HS-27A (cell line): Measurements from ENCODE around the gene TPM1.
"Not testable (repeated sequence)": the region's sequence is repeated elsewhere in the genome, so short reads cannot be mapped to it uniquely, and the experiment has no call there.

Experiments
- DNase-seq: peaks from one replicate; pipeline ENCODE4 v3.0.0-alpha.2; 2012; ENCODE audit warnings: low read depth, missing footprints

Gene TPM1

DNA sequence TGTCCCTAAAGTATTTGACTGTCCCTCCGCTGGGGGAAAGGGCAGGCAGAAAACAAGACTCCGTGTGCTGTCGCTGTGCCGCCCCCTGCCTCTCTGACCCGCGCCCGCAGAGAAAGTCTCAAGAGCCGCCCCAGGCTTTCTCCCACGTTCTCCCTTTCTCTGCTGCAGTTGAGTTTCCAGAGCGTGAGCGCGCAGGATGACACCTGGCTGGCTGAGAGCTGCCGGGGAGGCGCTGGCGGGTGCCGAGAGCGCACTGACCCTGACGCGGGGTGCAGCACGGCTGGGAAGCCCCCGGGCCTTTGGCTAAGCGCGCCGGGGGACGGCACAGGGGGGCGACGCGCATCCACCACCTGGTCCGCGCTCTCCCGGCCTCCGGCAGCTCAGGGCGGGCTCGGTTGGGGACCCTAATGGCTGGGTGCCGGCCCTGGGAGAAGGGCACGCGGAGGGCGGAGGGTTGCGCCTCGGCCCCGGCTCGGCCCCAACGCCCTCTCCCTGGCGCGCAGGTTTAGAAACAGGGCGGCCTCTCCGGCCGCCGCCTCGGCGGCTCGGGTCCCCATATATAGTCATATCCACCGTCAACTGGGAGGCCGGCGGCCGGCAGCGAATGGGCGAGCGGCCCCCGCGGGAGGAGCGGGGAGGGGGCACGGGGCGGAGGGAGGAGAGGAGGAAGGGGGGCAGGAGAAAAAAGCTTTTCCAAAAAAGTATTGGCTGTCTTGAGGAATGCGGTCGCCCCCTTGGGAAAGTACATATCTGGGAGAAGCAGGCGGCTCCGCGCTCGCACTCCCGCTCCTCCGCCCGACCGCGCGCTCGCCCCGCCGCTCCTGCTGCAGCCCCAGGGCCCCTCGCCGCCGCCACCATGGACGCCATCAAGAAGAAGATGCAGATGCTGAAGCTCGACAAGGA, at the start of gene TPM1:
TPM1 (plus strand) TSS at position 774 of the 903 bp plus-strand sequence; CDS start at position 857, 83 bp downstream.
- DNase-seq: no peak

DNA sequence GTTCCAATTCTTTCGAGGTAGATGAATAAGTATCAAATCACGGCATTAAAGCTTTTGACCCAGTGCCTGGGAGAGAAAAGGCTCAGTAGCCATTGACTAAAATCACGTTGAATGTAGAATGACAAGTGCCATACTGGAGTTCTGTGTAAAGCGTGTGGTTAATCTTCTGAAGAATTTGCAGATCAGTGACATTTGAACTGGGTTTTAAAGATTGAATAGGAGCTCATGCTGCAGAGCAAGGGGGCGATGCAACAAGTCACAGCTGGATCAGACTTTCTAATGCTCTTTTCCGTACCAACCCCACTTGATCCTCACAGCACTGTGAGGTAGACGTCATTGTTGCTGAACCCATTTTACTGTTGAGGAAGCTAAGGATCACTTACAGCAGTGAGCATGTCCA, 49.5 kb upstream of the TPM1 start:
- no peak for DNase-seq

DNA sequence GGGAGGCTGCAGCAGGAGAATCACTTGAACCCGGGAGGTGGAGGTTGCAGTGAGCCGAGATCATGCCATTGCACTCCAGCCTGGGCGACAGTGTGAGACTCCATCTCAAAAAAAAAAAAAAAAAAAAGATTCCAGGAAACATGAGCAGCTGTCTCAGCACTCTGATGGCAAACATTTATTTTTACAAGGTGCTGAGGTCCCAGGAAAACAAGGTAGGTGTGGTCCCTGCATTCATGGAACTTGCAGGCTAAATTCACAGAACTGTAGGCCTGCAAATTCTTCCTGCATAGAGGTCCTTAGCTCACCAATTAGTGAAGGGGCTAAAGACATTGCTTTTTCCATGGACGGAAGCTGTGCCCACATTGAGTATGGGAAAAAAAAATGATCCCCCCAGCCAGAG, 48.9 kb upstream of the TPM1 start:
- not testable (repeated sequence) for DNase-seq

DNA sequence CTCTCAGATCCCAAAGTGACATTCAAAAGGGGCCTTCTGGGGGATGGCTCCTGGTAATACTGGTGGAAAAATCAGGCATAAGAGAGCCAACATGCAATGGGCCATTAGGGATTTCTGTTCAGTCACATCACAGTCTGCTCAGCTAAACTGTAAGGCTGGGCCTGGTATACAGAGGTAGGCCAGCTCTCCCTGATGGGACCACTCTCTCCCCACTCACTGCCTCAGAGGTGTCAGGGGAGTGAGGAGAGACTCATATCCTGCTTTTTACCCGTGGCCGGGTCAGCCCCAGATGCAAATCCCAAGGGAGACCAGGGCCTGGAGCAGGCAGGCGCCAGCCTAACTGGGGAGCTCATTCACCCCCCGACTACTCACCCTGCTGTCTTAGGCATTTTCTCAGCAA, 48.1 kb upstream of the TPM1 start:
- DNase-seq: no peak

DNA sequence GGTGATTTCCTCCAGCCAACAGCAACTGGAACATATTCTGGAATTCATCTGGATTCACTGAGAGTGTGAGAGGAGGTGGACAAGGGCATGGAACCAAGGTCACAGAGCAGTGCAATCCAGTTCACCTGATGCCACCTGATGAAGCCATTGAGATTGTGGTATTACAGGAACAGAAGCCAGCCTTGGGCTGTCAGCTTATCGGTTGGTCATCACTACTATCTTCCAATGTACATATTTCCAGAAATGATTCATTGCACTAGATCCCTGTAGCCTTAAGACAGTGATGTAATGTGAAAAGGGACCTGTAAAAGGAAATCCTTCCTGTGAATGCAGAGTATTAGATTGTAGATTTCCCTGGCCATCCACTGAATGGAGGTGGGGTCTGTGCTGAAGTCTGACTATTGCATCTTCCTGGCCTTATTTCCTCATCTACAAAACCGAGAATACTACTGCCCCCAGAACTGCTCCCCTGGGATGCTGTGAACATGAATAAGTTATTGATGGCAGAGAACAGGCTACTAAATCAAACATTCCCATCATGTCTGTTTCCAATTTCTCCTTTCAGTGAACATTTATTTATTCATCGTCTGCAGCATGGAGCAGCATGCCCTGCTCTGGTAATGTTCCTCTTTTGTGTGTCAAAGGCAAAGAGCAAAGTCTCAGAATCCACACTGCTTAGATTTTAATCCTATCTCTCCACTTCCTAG, 47.4 kb upstream of the TPM1 start:
- no peak for DNase-seq

DNA sequence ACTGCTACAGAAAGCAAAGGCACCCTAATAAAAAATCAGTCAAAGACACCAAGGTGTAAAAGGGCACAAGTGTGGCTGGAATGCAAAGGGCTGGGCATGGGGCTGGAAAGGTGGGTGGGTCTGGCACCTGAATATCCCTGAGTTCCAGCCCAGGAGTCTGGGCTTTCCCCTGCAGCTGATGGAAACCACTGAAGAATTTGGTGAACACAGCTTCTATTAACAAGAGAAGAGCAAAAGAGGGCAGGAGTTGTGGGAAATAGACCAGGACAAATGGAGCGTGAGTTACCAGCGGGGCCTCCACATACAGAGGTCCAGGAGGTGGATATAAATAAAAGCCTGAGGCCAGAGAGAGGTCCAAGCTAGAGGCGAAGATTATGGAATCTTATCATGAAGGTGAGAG, 45.1 kb upstream of the TPM1 start:
- no peak for DNase-seq

DNA sequence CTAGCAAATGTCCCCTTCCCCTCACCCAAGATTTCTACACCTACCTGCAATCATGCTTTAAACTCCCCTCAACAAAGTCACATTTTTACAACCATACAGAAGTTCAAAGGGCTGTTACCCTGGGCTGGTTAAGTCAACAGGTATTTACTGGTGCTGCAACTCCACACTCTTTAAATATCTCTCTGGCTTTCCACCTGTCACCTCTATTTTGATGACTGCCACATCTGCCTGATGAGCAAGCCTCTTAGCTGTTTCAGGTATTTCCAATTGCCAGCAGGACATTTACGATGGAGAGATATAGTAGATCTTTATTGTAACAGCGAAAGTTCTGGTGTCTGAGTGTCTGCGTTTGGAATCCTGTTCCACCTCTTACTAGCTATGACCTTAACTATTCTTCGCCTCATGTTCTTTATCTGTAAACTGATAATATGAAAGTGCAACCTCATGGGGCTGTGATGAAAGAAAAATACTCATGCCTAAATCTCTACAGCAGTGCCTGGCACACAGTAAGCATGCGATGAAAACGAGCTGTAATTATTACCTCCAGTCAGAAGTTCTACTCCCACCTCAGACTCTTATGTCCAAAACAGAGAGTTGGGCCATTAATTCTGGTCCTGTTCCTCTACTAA, 44.2 kb upstream of the TPM1 start:
- DNase-seq: no peak

DNA sequence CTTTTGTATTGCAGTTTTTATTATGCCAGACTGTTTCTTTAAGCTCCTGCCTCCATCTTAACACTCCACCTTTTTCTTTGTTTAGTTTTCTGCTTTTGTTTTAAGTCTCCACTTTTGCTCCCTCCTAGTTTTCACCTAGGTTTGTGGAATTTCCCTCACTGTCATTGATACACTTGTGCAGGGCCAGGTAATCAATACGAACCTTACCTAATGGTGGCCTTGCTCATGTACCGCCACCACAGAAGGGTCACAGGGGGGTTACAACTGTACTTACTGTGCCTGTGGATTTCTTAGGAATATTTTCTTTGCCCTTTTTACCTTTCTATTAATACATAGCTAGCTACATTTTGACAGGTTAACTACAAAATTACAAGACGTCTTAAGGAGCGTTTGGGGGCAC, 43.4 kb upstream of the TPM1 start:
- no peak for DNase-seq

DNA sequence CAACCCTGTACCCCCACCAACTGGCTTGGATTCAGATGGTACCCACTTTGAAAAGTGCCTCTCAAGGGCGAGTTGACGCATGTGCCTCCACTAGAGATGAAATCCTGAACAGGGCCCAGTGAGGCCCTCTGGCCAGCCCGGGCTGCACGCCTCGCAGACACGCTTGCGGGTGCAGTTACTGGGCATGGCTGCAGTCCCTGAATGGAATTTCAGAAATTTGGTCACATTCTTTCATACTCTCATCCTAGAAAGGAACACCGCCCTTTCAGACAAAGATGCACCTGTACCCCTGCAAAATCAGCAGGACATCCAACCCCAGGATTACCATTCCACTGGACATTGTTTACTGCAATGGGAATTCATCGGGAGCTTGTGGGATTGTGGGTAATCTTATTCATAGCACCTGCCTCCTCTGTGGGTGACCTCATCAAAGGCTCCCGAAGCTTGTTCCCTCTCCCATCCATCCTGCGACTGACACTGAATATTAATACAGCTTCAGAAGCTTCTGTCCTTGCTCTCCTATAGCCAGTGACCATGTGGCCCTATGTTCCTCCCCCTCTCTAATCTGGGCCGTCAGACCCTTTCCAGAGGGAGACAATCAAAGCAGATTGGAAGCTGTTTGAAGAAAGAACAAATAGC, 42.5 kb upstream of the TPM1 start:
- no peak for DNase-seq

DNA sequence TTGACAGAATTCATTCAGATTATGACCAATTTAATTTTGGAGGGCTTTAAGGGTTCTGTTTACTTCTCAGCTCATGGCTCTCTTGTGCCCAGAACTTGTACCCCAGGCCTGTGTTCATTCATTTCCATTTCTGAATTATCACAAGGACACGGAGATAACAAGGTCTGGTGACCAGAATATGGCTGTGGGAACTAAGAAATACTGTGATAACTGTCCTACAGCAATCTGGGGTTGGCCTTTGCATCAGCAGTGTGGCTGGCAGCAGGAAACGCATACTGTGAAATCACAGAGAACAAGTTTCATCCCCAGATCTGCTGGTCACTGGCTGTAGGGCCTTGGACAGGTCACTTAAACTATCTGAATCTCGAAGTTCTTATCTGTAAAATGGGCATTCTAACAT, 41.8 kb upstream of the TPM1 start:
- DNase-seq: no peak

DNA sequence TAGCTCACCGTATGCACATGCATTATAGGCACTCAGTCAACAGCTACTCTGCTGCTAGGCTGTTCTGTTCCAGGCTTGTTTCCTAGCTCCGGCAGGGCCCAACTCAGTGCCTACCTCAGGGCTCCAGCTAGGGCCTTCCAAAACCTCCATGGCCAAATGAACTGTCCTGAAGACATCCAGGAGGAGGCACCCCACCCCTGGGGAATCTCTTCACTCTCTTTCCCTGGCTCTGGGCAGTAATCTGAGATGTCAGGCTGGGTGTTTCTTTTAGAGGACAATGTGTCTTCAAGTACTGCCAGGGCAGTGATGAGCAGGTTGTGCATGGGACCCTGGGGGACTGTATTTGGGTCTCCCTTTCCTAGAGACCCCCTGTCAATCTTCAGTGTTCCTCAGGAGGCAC, 38.3 kb upstream of the TPM1 start:
- DNase-seq: no peak

DNA sequence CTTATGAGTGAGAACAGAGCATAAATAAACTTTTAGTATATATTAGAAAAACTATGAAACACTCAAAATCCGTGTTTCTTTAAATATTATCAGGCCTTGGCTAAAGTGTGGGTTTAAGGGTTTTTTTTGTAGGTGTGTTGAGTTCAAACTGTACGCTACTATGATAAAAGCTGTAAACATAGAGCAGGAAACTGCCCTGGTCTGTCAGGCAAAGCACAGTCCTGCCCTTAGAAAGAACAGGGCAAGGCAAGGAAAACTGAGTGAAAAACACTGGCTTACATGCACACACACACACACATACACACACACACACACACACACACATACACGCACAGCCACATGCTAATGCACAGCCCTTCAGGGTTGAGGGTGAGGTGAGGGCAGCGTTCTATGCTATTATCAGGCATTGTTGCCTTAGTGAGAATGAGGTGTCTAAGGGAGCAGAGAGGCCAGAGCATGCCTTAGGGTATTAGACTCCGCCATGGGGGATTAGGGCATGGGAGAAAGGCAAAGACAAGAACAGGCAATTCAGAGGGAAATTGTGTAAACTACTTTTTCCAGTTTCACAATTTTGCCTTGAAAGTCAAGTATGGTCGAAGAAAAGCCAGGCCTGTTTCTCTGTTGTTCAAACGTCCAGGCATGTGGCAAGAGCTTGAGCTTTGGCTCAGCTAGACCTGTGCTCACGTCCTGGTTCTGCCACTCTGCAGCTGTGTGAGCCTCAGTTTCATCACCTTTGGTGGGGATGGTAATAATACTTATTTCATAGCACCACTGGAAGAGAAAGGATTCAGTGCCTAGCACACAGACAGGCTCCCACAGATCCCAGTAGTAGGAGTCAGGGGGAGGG, 36.3 kb upstream of the TPM1 start:
- DNase-seq: no peak

DNA sequence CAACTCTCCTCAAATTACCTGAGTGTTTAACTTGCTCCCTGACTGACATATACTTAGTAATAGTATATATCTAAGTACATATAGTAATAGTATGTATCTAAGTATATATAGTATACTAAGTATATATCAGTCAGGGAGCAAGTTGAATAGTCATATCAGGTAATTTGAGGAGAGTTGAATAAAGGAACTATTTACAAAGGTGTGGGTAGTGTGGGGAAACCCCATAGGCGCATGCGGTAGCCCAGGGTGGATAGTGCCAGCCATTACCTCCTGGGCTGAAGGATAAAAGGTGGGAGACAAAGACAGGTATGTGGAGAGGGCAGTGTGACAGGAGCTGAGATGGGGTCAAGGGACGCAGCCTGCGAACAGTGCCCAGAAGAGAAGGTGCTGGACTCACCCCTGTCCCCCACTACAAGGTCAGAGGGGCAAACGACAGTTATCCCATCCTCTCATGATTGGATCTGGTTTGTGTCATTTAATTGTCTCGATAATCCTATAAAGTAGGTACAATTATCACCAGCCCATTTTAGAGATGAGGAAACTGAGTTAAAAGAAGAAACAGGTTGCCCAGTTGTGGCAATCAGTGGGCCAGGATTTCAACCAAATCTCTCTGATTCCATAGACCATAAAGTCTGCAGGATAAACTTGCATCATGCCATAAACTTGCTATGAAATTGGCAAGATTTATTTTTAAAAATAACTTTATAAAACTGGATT, 34.1 kb upstream of the TPM1 start:
- no peak for DNase-seq

DNA sequence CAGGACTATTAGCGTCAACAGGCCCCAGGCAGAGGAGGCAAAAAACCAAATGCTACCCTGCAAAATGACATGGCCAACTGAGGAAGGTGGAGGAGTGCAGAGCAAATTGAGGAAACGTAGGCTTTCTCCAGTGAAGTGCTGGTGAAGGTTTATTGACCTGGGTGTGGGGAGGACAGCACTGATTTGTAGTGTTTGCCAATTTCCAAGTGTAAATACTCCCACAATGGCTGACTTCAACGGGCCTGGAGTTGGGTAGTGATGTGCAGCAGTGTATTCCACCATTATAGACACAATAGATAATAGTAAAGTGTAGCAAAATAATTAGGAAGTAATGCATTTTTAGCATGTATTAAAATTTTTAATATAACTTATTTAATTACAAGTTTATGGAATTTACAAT, 32.2 kb upstream of the TPM1 start:
- DNase-seq: no peak

DNA sequence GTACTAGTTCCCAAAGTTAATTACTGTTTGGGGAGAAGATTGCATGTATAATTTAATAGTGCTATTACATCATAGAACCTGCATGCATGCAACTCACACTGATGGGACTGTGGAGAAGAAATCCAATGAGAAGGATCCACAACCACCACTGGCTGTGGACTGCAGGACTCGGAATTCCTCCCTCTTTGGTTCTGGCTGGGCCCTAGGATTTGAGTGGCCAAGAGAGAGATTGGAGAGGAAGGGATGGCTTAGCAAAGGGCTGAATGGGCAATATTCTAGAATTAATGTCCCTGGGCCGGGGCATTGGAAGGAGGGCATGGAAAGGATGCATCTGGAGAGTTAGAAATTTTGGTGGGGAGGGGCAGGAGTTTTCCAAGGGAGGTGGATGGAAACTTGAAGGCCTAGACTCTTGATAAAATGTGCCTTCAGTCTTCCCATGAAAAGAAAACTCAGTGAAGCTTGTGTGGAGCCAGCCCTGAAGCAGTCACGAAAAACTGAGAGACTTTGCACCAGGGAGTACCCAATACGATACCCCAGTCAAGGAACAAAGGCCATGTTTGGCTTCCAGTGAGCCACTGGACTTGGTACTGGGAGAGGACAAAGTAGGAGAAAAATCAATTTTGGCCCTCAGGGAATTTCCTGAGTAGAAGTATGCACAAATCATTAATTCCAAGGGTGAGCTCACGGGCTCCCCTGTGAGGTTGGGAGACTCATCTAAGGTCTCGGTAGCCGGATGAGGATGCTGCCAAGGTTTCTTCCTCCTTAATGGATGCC, 31.4 kb upstream of the TPM1 start:
- DNase-seq: no peak

DNA sequence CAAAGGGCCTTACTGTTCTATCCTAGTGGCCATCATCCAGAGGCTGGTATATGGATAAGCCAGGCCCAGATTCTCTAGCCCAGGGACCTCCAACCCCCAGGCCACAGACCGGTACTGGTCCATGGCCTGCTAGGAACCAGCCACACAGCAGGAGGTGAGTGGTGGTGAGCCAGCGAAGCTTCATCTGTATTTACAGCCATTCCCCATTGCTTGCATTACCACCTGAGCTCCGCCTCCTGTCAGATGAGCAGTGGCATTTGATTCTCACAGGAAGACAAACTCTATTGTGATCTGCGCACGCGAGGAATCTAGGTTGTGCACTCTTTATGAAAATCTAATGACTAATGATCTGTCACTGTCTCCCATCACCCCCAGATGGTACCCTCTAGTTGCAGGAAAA, 30.1 kb upstream of the TPM1 start:
- DNase-seq: no peak

DNA sequence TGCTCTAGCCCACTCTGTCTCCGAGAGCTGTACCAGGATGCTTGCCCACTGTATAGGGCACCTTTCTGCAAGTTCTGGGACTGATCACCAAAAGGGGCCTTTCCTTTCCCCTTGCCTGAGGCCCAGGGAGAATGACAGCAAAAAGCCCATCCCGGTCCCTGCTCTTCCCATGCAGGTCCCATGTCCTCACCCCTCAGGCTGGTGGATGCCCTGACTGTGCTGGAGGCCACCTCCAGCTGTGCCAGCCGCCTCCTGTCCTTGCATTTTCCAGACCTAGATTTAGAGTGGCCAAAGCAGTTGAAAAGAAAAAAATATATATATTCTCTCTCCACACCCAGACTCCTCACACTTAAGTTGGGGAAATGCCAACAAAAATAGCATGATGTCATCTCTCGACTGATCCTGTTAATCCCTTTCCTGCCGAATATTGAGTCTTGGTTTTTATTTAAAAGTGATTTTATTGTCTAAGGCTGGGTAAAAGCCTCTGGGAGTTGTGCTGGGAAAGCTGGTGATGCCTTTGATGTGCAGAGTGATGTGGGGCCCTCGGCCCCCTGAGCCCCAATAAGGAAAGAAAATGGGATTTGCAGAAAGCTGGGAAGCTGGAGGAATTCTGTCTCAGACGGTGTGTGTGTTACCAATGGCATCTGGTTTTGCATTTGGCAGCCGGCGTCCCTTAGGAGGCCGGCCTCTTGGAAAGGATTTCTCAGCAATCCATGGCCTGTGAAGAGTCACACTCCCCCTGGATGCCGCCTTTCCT, 29.3 kb upstream of the TPM1 start:
- peak; percentile 97 for DNase-seq

DNA sequence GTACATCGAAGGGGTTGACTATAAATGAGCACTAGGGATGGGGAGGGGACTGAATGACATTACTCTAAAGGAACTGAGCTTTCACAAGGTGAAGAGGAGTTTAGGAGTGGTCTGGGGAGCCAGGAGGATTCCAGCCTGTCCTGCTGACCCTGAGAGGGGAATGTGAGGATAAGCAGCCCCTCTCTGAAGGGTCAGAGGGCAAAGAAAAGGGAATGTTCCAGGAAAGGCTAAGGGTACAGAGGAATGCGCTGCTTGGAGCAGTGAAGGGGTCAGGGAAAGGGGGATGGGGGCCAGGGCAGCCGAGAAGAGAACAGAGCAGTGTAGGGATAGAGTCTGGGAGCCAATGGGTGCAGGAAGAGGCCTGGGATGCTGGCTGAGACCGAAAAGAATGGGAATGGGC, 28.0 kb upstream of the TPM1 start:
- no peak for DNase-seq

DNA sequence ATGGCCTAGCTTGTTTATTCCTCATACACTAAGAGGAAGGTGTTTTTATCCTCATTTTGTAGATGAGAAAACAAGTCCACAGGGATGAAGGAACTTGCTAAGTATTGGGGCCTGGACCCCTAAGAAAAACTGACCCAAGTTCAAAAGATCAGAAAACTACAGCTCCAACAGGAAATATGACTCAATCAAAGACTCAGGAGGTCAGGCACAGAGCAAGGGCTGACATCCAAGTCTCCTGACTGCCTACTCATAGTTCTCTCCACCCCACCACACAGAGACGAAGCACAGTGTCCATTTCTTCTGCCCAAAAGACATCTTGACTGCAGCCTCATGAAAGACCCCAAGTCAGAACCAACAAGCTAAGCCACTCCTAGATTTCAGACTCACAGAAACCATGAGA, 26.9 kb upstream of the TPM1 start:
- DNase-seq: no peak
